Peyer's patch (tissue), 4 donors: ENCODE measurements around the gene ALDH6A1. TPM values are rescaled to one million over a fixed set of nuclear protein-coding genes. Genes with fewer than 3 reads are reported as not detected.

Experiments
- DNase-seq, 3 donors: peaks; one replicate each; pipeline ENCODE4 v3.0.0-alpha.2; 2017 to 2019
- H3K27ac ChIP-seq, 4 donors: fragments of 200-600 bp; sonication (generic); one replicate each; pipeline ENCODE4 v1.5.1; 2016 to 2019
- H3K27me3 ChIP-seq, 2 donors: fragments of 200-600 bp; sonication (generic); one replicate each; pipeline ENCODE4 v1.5.1; 2019
- H3K36me3 ChIP-seq, 3 donors: fragments of 200-600 bp; sonication (generic); one replicate each; pipeline ENCODE4 v1.5.1; 2016 to 2019
- H3K4me1 ChIP-seq, 4 donors: fragments of 200-600 bp; sonication (generic); one replicate each; pipeline ENCODE4 v1.5.1; 2016 to 2019
- H3K4me3 ChIP-seq, 4 donors: fragments of 200-600 bp; sonication (generic); 1 replicate in 3 of 4; 2 replicates in 1 of 4; pipeline ENCODE4 v1.5.1; 2016 to 2019; ENCODE audit warnings: mild to moderate bottlenecking in 1 of 4
- H3K9me3 ChIP-seq, 4 donors: fragments of 200-600 bp; sonication (generic); one replicate each; pipeline ENCODE4 v1.5.1; 2016 to 2019; ENCODE audit warnings: mild to moderate bottlenecking in 1 of 4
- POLR2A ChIP-seq, 2 donors: fragments of 450-650 bp; IDR thresholded peaks; one replicate each; pipeline ENCODE4 v1.5.1; 2017; ENCODE audit warnings: antibody characterized with exemption in 2 of 2, mild to moderate bottlenecking in 2 of 2, moderate library complexity in 2 of 2
- total RNA-seq, 4 donors: library from RNA; depleted of rRNA; stranded (reverse); fragments of >200 nt; gene quantifications; one replicate each; pipeline ENCODE4 v1.1.0, GENCODE V29; 2016
- TF ChIP-seq, protein P1 (sequence below), 6 experiments: fragments of 450-650 bp in 4 of 6; fragments of 200-600 bp in 2 of 6; sonication (generic) in 1 of 6; IDR thresholded peaks; one replicate each; pipeline ENCODE4 v1.5.1; 2017 to 2019; ENCODE audit warnings: antibody characterized with exemption in 6 of 6, mild to moderate bottlenecking in 3 of 6, moderate library complexity in 1 of 6

Gene ALDH6A1
- total RNA-seq, 4 donors from 2014 or later = 9.1 to 67.8 (median 50.4) TPM

DNA sequence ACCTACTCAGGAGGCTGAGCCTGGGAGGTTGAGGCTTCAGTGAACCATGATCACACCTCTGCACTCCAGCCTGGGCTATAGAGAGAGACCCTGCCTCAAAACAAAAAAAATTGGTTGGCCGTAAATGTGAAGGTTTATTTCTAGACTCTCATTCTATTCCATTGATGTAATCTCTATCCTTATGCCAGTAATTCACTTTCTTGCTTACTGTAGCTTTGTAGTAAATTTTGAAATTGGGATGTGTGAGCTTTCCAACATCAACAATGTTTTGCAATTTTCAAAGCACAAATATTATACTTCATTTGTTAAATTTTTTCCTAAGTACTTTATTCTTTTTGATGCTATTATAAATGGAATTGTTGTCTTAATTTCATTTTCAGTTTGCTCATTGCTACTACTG is 25.1 kb upstream of the ALDH6A1 start:
- DNase-seq = no peak
- H3K36me3 ChIP-seq = peaks cover 0 to 17% (median 0%) of the 10 kb centered on the region in 3 donors
- H3K4me3 ChIP-seq = no peak overlapping the region

DNA sequence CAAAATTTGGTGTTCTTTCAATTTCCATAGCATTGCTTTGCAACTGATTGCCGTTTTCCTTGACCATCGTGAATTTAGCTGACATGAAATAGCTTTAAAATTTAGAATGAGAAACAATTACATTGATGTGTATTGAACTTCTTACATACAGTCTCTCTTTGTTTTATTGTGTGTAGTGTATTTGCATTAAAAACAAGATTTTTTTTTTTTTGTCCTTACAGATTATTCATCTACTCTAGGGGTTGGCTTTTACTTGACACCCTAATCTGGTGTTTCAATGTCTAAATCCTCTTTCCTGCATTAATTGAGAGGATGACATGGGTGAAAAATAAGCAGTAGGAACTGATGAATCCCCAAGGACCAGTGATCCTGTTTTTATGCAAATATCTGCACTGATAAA is 21.1 kb upstream of the ALDH6A1 start:
- Histone ChIP-seq H3K27ac (no peak overlapping the region), H3K4me3 (no peak overlapping the region), H3K4me1 (no peaks in the 10 kb centered on the region), H3K9me3 (no peaks in the 10 kb centered on the region), H3K36me3 (peaks cover 0 to 33% (median 0%) of the 10 kb centered on the region in 3 donors), H3K27me3 (no peaks in the 10 kb centered on the region)
- DNase-seq = no peak
- no peak for TF ChIP-seq POLR2A (IDR thresholded peaks at IDR 0.05)
- TF ChIP-seq, protein P1, sequence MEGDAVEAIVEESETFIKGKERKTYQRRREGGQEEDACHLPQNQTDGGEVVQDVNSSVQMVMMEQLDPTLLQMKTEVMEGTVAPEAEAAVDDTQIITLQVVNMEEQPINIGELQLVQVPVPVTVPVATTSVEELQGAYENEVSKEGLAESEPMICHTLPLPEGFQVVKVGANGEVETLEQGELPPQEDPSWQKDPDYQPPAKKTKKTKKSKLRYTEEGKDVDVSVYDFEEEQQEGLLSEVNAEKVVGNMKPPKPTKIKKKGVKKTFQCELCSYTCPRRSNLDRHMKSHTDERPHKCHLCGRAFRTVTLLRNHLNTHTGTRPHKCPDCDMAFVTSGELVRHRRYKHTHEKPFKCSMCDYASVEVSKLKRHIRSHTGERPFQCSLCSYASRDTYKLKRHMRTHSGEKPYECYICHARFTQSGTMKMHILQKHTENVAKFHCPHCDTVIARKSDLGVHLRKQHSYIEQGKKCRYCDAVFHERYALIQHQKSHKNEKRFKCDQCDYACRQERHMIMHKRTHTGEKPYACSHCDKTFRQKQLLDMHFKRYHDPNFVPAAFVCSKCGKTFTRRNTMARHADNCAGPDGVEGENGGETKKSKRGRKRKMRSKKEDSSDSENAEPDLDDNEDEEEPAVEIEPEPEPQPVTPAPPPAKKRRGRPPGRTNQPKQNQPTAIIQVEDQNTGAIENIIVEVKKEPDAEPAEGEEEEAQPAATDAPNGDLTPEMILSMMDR (IDR thresholded peaks at IDR 0.05) = no peak

More for the DNA sequence above, 25.1 kb upstream of the ALDH6A1 start:
- H3K4me1 ChIP-seq = no peaks in the 10 kb centered on the region
- TF ChIP-seq POLR2A (IDR thresholded peaks at IDR 0.05) = no peak
- TF ChIP-seq, protein P1 (IDR thresholded peaks at IDR 0.05) = no peak
- no peak overlapping the region for H3K27ac ChIP-seq
- no peaks in the 10 kb centered on the region for H3K9me3 ChIP-seq
- H3K27me3 ChIP-seq = no peaks in the 10 kb centered on the region

DNA sequence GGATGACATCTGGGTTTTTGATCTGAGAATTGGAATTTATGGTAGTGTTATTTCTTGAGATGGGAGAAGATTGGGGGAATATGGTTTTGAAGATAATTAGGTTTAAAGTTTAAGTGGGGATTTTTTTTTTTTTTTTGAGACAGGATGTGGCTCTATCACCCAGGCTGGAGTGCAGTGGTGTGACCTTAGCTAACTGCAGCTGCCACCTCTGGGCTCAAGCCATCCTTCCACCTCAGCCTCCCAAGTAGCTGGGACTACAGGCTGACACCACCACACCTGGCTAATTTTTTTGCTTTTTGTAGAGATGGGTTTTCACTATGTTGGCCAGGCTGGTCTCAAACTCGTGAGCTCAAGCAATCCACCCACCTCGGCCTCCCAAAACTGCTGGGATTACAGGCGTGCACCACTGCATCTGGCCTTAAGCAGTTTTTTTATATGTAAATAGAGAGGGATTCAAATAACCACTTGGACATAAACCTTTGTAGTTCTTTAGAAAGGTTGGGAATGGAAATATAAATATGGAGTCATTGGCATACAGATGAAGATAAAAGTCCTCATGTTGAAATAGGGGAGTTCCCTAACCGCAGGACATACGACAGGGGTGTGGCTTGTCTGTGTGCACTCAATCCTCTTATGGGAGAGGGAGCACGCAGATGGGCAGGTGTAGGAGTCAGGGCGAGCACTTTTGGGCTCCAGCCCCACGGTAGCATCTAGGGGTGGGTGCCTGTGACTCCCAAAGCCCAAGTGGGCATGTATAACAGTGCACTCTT is 5.2 kb upstream of the ALDH6A1 start:
- Histone ChIP-seq H3K27ac (no peak overlapping the region), H3K4me1 (peaks cover 0 to 13% (median 4%) of the 10 kb centered on the region in 4 donors), H3K27me3 (no peaks in the 10 kb centered on the region), H3K36me3 (peaks cover 0 to 11% (median 0%) of the 10 kb centered on the region in 3 donors), H3K9me3 (no peaks in the 10 kb centered on the region), H3K4me3 (no peak overlapping the region)
- TF ChIP-seq POLR2A (IDR thresholded peaks at IDR 0.05) = no peak
- TF ChIP-seq, protein P1 (IDR thresholded peaks at IDR 0.05) = no peak
- no peak for DNase-seq

DNA sequence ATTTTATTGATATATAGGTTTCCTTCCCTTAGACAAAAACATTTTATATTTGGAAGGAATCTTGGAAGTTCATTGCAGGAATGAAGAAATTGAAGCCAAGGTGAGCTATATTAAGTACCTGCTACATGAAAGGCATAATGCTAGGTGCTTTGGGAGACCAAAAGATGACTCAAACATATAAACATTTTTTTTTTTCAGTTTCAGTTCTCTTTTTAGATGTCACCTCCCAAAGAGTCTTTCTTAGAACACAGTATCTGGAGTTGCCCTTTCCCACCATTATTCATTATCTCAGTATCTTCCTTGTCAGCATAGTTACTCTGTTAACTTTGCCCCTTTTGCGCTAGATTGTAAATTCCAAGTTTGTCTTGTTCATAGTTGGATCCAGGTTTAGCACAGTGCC is 1.6 kb upstream of the ALDH6A1 start:
- H3K4me3 ChIP-seq = peak overlapping the region in 3 of 4 donors; percentile 66 to 95 (median 67)
- H3K27ac ChIP-seq = peak overlapping the region; percentile 62 to 87 (median 76)
- H3K4me1 ChIP-seq = peaks cover 0 to 28% (median 4%) of the 10 kb centered on the region in 4 donors
- H3K9me3 ChIP-seq = no peaks in the 10 kb centered on the region
- no peaks in the 10 kb centered on the region for H3K27me3 ChIP-seq
- no peak for DNase-seq
- no peaks in the 10 kb centered on the region for H3K36me3 ChIP-seq
- TF ChIP-seq, protein P1 (IDR thresholded peaks at IDR 0.05) = no peak
- no peak for TF ChIP-seq POLR2A (IDR thresholded peaks at IDR 0.05)

DNA sequence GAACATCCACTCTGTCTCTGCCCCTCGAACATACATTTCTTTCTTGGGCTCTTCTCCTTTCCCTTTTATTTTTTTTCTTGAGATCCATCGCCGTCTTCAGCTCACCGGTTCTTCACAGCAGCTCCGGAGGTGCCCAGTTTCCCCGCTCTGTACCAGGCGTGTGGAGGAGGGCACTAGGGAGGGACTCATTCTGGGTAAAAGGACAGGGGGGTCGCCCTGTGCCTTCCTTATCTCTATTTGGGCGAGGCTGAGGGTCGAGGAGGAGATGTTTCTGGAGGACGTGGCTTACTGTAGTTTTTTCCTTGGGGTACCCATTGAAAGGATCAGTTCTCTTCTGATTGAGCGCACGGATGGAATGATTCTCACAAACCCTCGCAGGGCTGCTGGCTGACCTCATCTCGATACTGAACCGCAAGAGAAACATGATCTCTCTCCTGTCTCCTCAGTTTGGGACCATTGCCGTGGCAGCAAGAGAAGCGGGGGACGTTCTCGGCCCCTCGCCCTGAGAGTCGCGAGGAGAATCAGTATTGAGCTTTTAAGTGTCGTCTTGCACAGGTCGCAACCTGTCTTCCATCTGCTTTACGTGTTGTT is 889 bp upstream of the ALDH6A1 start:
- Histone ChIP-seq H3K9me3 (no peaks in the 10 kb centered on the region), H3K4me1 (peaks cover 0 to 28% (median 4%) of the 10 kb centered on the region in 4 donors), H3K27me3 (no peaks in the 10 kb centered on the region), H3K27ac (peak overlapping the region; percentile 62 to 87 (median 76)), H3K36me3 (no peaks in the 10 kb centered on the region), H3K4me3 (peak overlapping the region; percentile 66 to 95 (median 74))
- no peak for DNase-seq
- TF ChIP-seq, protein P1 (IDR thresholded peaks at IDR 0.05) = no peak
- no peak for TF ChIP-seq POLR2A (IDR thresholded peaks at IDR 0.05)
